ENCODE measurements around the gene GAS6.

GAS6 gene

DNA sequence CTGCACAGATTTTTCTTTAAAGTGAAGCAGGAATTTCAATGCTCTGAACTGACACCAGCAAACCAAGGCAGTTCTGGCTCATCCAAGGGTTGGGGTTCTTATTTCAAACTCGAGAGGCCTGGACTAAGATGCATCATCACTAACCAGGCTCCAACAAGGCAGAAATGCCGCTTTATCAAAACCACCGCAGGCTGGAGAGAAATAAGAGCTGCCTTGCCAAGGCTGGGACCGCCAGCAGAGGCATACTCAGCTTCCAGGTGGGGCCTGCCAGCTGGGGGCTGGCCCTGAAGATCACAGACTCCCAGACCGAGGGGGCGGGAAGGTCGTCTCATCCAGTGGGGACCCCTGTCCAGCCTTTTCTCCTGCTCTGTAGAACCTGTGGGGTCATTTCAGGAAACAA is 37.4 kb upstream of the GAS6 start:
- no peak for TF ChIP-seq TARDBP (IDR thresholded peaks at IDR 0.05)
- no peak for TF ChIP-seq L3MBTL2 (conservative IDR thresholded peaks at IDR 0.05)
- no peak for TF ChIP-seq FOXA1 (IDR thresholded peaks at IDR 0.05)
- TF ChIP-seq CTBP1 (IDR thresholded peaks at IDR 0.05; ENCODE audit: borderline replicate concordance): no peak
- no peak for TF ChIP-seq HDGF (IDR thresholded peaks at IDR 0.05; ENCODE audit: borderline replicate concordance)
- TF ChIP-seq FOXM1 (IDR thresholded peaks at IDR 0.05; ENCODE audit: borderline replicate concordance): no peak
- TF ChIP-seq ARNT (IDR thresholded peaks at IDR 0.05): no peak
- no peak for TF ChIP-seq ELF4 (IDR thresholded peaks at IDR 0.05)
- TF ChIP-seq, protein P1, sequence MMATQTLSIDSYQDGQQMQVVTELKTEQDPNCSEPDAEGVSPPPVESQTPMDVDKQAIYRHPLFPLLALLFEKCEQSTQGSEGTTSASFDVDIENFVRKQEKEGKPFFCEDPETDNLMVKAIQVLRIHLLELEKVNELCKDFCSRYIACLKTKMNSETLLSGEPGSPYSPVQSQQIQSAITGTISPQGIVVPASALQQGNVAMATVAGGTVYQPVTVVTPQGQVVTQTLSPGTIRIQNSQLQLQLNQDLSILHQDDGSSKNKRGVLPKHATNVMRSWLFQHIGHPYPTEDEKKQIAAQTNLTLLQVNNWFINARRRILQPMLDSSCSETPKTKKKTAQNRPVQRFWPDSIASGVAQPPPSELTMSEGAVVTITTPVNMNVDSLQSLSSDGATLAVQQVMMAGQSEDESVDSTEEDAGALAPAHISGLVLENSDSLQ (IDR thresholded peaks at IDR 0.05): no peak
- no peak for TF ChIP-seq LEF1 (IDR thresholded peaks at IDR 0.05; ENCODE audit: borderline replicate concordance)
- TF ChIP-seq BHLHE40 (IDR thresholded peaks at IDR 0.05; ENCODE audit: borderline replicate concordance): no peak
- TF ChIP-seq SP1 (IDR thresholded peaks at IDR 0.05): no peak
- no peak for TF ChIP-seq SUZ12 (IDR thresholded peaks at IDR 0.05)
- no peak for TF ChIP-seq FOXK2 (IDR thresholded peaks at IDR 0.05)
- CTCF ChIA-PET: no interaction called here
- no peak for DNase-seq (ENCODE audit: extremely low spot score)
- POLR2A ChIA-PET: no interaction called here

DNA sequence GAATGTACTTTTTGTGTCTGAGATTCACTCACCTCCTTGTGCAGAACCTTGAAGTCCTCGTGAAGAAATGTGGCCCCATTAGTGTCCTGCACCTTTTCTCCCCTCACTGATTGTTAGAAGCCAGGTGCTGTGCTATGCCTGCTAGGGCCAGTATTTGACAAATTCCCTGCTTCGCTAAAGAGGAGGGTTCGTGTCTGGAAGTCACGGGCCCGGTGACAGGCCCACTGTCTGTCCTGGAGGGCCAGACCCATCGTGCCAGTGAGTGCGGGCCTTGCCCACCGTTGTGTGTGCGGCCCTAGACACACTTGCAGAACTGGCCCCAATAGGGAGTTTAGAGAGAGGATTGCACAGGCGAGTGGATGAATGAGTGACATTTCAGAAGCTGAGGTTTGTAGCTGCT is 36.8 kb upstream of the GAS6 start:
- ChIA-PET POLR2A (no interaction called here), CTCF (no interaction called here)
- TF ChIP-seq NFRKB (IDR thresholded peaks at IDR 0.05): no peak
- TF ChIP-seq, protein P1 (IDR thresholded peaks at IDR 0.05): no peak
- no peak for TF ChIP-seq BHLHE40 (IDR thresholded peaks at IDR 0.05; ENCODE audit: borderline replicate concordance)
- no peak for TF ChIP-seq ARNT (IDR thresholded peaks at IDR 0.05)
- no peak for TF ChIP-seq L3MBTL2 (conservative IDR thresholded peaks at IDR 0.05)
- TF ChIP-seq FOXA1 (IDR thresholded peaks at IDR 0.05): no peak
- no peak for TF ChIP-seq CTBP1 (IDR thresholded peaks at IDR 0.05; ENCODE audit: borderline replicate concordance)
- TF ChIP-seq SP1 (IDR thresholded peaks at IDR 0.05): no peak
- no peak for TF ChIP-seq LEF1 (IDR thresholded peaks at IDR 0.05; ENCODE audit: borderline replicate concordance)
- TF ChIP-seq FOXM1 (IDR thresholded peaks at IDR 0.05; ENCODE audit: borderline replicate concordance): no peak
- TF ChIP-seq SUZ12 (IDR thresholded peaks at IDR 0.05): no peak
- no peak for TF ChIP-seq ZNF384 (IDR thresholded peaks at IDR 0.05)
- no peak for TF ChIP-seq ELF4 (IDR thresholded peaks at IDR 0.05)
- no peak for TF ChIP-seq FOXK2 (IDR thresholded peaks at IDR 0.05)
- TF ChIP-seq HDGF (IDR thresholded peaks at IDR 0.05; ENCODE audit: borderline replicate concordance): no peak
- no peak for TF ChIP-seq TARDBP (IDR thresholded peaks at IDR 0.05)
- no peak for DNase-seq (ENCODE audit: extremely low spot score)

DNA sequence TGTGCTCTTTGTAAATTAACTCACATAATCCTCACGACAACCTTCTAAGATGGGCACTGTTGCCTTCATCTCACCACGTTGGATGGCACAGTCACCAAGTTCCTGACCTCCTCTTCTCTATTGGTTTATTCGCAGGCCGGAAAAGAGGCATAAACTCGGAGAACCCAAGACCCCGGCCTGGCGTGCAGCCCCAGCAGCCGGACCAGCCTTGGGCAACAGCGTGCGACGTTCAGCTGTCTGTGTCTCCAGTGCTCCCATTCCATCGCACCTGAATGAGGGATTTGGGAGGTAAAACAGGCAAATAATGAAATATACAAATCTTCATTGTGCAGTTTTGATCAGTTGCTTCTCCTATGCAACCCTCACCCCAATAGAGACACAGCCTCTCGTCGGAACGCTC is 34.5 kb upstream of the GAS6 start:
- no peak for TF ChIP-seq LEF1 (IDR thresholded peaks at IDR 0.05; ENCODE audit: borderline replicate concordance)
- no peak for TF ChIP-seq ARNT (IDR thresholded peaks at IDR 0.05)
- no peak for TF ChIP-seq FOXA1 (IDR thresholded peaks at IDR 0.05)
- TF ChIP-seq SP1 (IDR thresholded peaks at IDR 0.05): no peak
- no peak for DNase-seq (ENCODE audit: extremely low spot score)
- POLR2A ChIA-PET: no interaction called here
- CTCF ChIA-PET: no interaction called here

DNA sequence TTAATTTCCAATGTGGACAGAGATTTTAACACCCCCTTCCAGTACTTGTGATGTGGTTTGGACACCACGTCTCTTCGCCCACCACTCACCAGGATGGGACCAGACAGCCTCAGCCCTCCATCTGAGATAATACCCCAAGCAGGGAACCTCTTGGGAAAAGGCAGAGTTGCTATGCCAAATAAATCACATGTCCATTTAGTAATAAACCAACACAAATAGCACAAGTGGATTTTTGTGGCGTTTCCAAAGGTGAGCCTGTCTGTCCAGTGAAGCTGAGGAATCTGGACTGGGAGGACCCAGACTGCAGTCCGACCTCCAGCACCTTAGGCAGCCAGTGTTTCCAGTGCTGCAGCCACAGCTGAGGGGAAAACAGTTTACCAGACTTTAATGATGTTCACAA is 34.1 kb upstream of the GAS6 start:
- CTCF ChIA-PET: no interaction called here
- TF ChIP-seq BHLHE40 (IDR thresholded peaks at IDR 0.05; ENCODE audit: borderline replicate concordance) (no peak), CTBP1 (IDR thresholded peaks at IDR 0.05; ENCODE audit: borderline replicate concordance) (no peak), FOXK2 (IDR thresholded peaks at IDR 0.05) (no peak), ELF4 (IDR thresholded peaks at IDR 0.05) (no peak), FOXA1 (IDR thresholded peaks at IDR 0.05) (no peak)
- POLR2A ChIA-PET: no interaction called here
- no peak for DNase-seq (ENCODE audit: extremely low spot score)

DNA sequence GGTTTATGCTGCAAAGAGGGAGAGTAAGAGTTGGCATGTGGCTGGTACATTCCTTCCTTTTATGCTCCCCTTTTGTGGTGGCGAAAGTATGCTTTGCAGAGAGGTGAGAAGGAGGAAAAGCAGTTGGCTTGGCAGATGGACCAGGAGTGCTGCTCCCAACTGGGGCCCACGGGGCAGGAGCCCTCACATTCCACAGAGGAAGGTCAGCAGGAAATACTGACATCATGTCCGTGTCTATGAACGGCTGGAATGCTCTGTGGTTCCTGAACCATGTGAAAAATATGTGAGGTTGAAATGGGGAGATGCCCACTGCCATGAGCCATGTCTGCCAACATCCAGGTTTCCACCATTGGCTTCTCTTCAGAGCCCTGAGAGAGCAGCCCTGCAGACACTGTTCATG is 33.3 kb upstream of the GAS6 start:
- TF ChIP-seq ZNF384 (IDR thresholded peaks at IDR 0.05) (no peak), TARDBP (IDR thresholded peaks at IDR 0.05) (no peak), SUZ12 (IDR thresholded peaks at IDR 0.05) (no peak), FOXA1 (IDR thresholded peaks at IDR 0.05) (no peak), FOXM1 (IDR thresholded peaks at IDR 0.05; ENCODE audit: borderline replicate concordance) (no peak), FOXK2 (IDR thresholded peaks at IDR 0.05) (no peak), HDGF (IDR thresholded peaks at IDR 0.05; ENCODE audit: borderline replicate concordance) (no peak), NFRKB (IDR thresholded peaks at IDR 0.05) (no peak), LEF1 (IDR thresholded peaks at IDR 0.05; ENCODE audit: borderline replicate concordance) (no peak), CTBP1 (IDR thresholded peaks at IDR 0.05; ENCODE audit: borderline replicate concordance) (no peak)
- POLR2A ChIA-PET: no interaction called here
- CTCF ChIA-PET: no interaction called here
- no peak for DNase-seq (ENCODE audit: extremely low spot score)

DNA sequence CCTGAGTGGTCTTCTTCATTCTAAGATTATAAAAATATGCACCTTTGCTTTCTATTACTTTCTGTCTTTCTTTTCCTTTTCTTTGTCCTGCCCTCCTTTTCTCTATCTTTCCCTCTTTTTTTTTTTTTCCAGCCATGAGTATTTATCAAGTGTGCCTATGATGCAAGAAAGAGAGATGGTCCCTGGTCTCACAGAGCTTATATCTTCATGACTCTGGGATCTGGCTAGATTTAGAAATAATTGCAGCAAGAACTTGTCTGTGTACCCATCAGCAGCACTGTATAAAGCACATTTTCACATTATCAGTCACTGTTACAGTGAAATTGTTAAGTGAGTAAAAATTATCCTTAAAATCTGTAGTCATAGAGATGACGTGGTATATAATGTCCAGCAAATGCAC is 31.6 kb upstream of the GAS6 start:
- ChIA-PET CTCF (no interaction called here), POLR2A (no interaction called here)
- no peak for DNase-seq (ENCODE audit: extremely low spot score)
- TF ChIP-seq HDGF (IDR thresholded peaks at IDR 0.05; ENCODE audit: borderline replicate concordance) (no peak), NFRKB (IDR thresholded peaks at IDR 0.05) (no peak), FOXM1 (IDR thresholded peaks at IDR 0.05; ENCODE audit: borderline replicate concordance) (no peak), CTBP1 (IDR thresholded peaks at IDR 0.05; ENCODE audit: borderline replicate concordance) (no peak), ZNF384 (IDR thresholded peaks at IDR 0.05) (no peak), L3MBTL2 (conservative IDR thresholded peaks at IDR 0.05) (no peak), SP1 (IDR thresholded peaks at IDR 0.05) (no peak), BHLHE40 (IDR thresholded peaks at IDR 0.05; ENCODE audit: borderline replicate concordance) (no peak), SUZ12 (IDR thresholded peaks at IDR 0.05) (no peak)

DNA sequence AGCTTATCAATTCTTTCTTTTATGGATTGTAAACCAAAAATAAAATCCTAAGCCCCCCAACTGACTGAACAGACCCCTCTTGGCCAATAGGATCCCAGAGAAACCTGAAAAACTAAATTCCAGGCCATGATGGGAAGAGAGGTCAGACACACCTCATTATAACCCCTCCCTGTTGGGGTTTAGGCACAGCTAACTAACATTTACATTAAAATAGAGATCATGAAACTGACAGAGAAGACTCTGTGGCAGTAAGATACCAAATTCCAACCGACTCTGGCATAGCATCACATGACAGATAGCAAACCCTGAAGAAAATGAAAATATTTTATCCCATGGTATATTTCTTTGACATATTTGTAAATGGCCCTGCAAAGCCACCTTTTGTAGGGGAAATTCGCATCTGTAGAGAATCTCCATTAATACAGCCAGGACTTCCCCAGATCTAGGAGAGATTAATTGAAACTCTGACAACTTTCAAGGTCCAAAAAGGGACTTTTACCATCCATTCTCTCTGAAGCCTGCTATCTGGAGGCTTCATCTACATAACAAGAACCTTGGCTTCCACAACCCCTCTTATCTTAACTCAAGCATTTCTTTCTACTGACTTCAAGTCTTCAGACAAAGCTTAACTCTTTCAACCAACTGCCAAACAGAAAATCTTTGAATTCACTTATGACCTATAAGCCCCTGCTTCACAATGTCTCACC is 27.1 kb upstream of the GAS6 start:
- DNase-seq (ENCODE audit: extremely low spot score): no peak
- CTCF ChIA-PET: no interaction called here
- TF ChIP-seq L3MBTL2 (conservative IDR thresholded peaks at IDR 0.05): no peak
- TF ChIP-seq, protein P1 (IDR thresholded peaks at IDR 0.05): no peak
- TF ChIP-seq BHLHE40 (IDR thresholded peaks at IDR 0.05; ENCODE audit: borderline replicate concordance): no peak
- TF ChIP-seq CTBP1 (IDR thresholded peaks at IDR 0.05; ENCODE audit: borderline replicate concordance): no peak
- no peak for TF ChIP-seq FOXM1 (IDR thresholded peaks at IDR 0.05; ENCODE audit: borderline replicate concordance)
- TF ChIP-seq ZNF384 (IDR thresholded peaks at IDR 0.05): no peak
- POLR2A ChIA-PET: no interaction called here
